Common myeloid progenitor, CD34-positive (primary cell): ENCODE data around the gene CLDN22.

Experiments
- CTCF ChIA-PET: fragments of 350-600 bp; sonication (Branson Sonifier 250); formaldehyde crosslinking; loops from one replicate; lab custom pipeline; 2021; ENCODE audit warnings: antibody characterized with exemption; lab: Charles Lee
- POLR2A ChIA-PET: fragments of 350-600 bp; sonication (Branson Sonifier 250); formaldehyde crosslinking; loops from one replicate; lab custom pipeline; 2021; ENCODE audit warnings: antibody characterized with exemption; lab: Charles Lee
- DNase-seq, 3 donors: peaks; one replicate each; pipeline versions ENCODE4 v3.0.0 to v3.0.0-alpha.2; 2013
- H3K27ac ChIP-seq, 2 experiments: 1 replicate in 1 of 2; 2 replicates in 1 of 2; pipeline ENCODE4 v1.7.0; 2013; ENCODE audit warnings: inconsistent platforms in 2 of 2, low read length in 2 of 2, mild to moderate bottlenecking in 2 of 2, low read depth in 1 of 2, moderate library complexity in 1 of 2; ENCODE audit not compliant: severe bottlenecking in 2 of 2, insufficient read depth in 1 of 2, poor library complexity in 1 of 2
- H3K27me3 ChIP-seq, 5 experiments: replicated peaks in 2 of 5; 1 replicate in 3 of 5; 2 replicates in 2 of 5; pipeline versions ENCODE4 v1.6.1 to v1.7.0; 2013; ENCODE audit warnings: low read length in 4 of 5, mild to moderate bottlenecking in 2 of 5, moderate library complexity in 2 of 5, inconsistent platforms in 1 of 5; ENCODE audit not compliant: insufficient read depth in 5 of 5, control insufficient read depth in 4 of 5
- H3K36me3 ChIP-seq, 4 experiments: 1 replicate in 2 of 4; 2 replicates in 2 of 4; pipeline versions ENCODE4 v1.6.1 to v1.7.0; 2013; ENCODE audit warnings: low read length in 3 of 4, control low read depth in 1 of 4, mild to moderate bottlenecking in 1 of 4; ENCODE audit not compliant: control insufficient read depth in 4 of 4, insufficient read depth in 4 of 4
- H3K4me1 ChIP-seq, 4 experiments: 1 replicate in 3 of 4; 2 replicates in 1 of 4; pipeline versions ENCODE4 v1.6.1 to v1.7.1; 2013; ENCODE audit warnings: low read length in 3 of 4, mild to moderate bottlenecking in 3 of 4, control low read depth in 1 of 4, inconsistent platforms in 1 of 4, moderate library complexity in 1 of 4; ENCODE audit not compliant: control insufficient read depth in 4 of 4, insufficient read depth in 4 of 4; ENCODE audit errors: control extremely low read depth in 1 of 4
- H3K4me3 ChIP-seq, 7 experiments: 1 replicate in 4 of 7; 2 replicates in 3 of 7; pipeline versions ENCODE4 v1.5.1 to v1.7.0; 2013; ENCODE audit warnings: mild to moderate bottlenecking in 7 of 7, low read length in 6 of 7, moderate library complexity in 6 of 7, inconsistent platforms in 2 of 7, low read depth in 2 of 7, control low read depth in 1 of 7; ENCODE audit not compliant: insufficient read depth in 4 of 7, control insufficient read depth in 1 of 7; ENCODE audit errors: extremely low read depth in 1 of 7
- H3K9me3 ChIP-seq, 5 experiments: 1 replicate in 4 of 5; 2 replicates in 1 of 5; pipeline versions ENCODE4 v1.6.1 to v1.7.1; 2013; ENCODE audit warnings: low read length in 4 of 5, mild to moderate bottlenecking in 2 of 5, inconsistent platforms in 1 of 5, low read depth in 1 of 5, moderate library complexity in 1 of 5; ENCODE audit not compliant: control insufficient read depth in 4 of 5, insufficient read depth in 2 of 5; ENCODE audit errors: control extremely low read depth in 1 of 5
- WGBS: methylation state at CpG from one replicate; pipeline ENCODE4 v1.1.5; 2013; ENCODE audit not compliant: insufficient coverage; 5-methylcytosine and 5-hydroxymethylcytosine counted together

Gene CLDN22

GRCh38 chr4:183353557-183353956 lies 33.5 kb upstream of the CLDN22 start:
- Histone ChIP-seq H3K27me3 (no peaks in the 10 kb centered on the region), H3K36me3 (no peaks in the 10 kb centered on the region), H3K9me3 (no peaks in the 10 kb centered on the region), H3K27ac (no peak overlapping the region), H3K4me3 (no peak overlapping the region), H3K4me1 (peaks cover 0 to 4% (median 2%) of the 10 kb centered on the region in 4 experiments)
- no peak for DNase-seq
- ChIA-PET POLR2A (no interaction called here), CTCF (interaction anchor here (1.0 kb wide), 1 partner anchor 31 kb away, joined by 5 read pairs; no protein-coding TSS in a partner anchor)
- 90% methylated on average over 2 of the region's 8 CpGs for WGBS

GRCh38 chr4:183352546-183352945 lies 32.5 kb upstream of the CLDN22 start:
- Histone ChIP-seq H3K27ac (no peak overlapping the region), H3K4me3 (no peak overlapping the region), H3K27me3 (no peaks in the 10 kb centered on the region), H3K36me3 (no peaks in the 10 kb centered on the region), H3K4me1 (peaks cover 0 to 11% (median 5%) of the 10 kb centered on the region in 4 experiments), H3K9me3 (no peaks in the 10 kb centered on the region)
- no peak for DNase-seq
- ChIA-PET CTCF (interaction anchor here (0.7 kb wide), 1 partner anchor 14 kb away, joined by 3 read pairs; no protein-coding TSS in a partner anchor), POLR2A (no interaction called here)
- WGBS = 96% methylated on average over 3 of the region's 5 CpGs

- Histone ChIP-seq H3K4me1 (peaks cover 0 to 11% (median 5%) of the 10 kb centered on the region in 4 experiments), H3K27ac (no peak overlapping the region), H3K9me3 (no peaks in the 10 kb centered on the region), H3K4me3 (no peak overlapping the region), H3K27me3 (no peaks in the 10 kb centered on the region), H3K36me3 (no peaks in the 10 kb centered on the region)
- 95% methylated on average over 10 of the region's 17 CpGs for whole genome bisulfite sequencing
- POLR2A ChIA-PET = no interaction called here
- CTCF ChIA-PET = interaction anchor here (0.6 kb wide), 1 partner anchor 294 kb away, joined by 6 read pairs; no protein-coding TSS in a partner anchor
- no peak for DNase-seq
These were observed 30.4 kb upstream of the CLDN22 start for GRCh38 chr4:183350317-183351071.

- peak in 2 of 3 donors; percentile 3 to 14 for DNase-seq
- H3K27ac ChIP-seq = no peak overlapping the region
- WGBS = 94% methylated on average over 9 of the region's 9 CpGs
- no peaks in the 10 kb centered on the region for H3K27me3 ChIP-seq
- no peak overlapping the region for H3K4me3 ChIP-seq
- ChIA-PET POLR2A (no interaction called here), CTCF (no interaction called here)
- no peaks in the 10 kb centered on the region for H3K36me3 ChIP-seq
- H3K4me1 ChIP-seq = peaks cover 0 to 11% (median 5%) of the 10 kb centered on the region in 4 experiments
- no peaks in the 10 kb centered on the region for H3K9me3 ChIP-seq
These were observed 29.6 kb upstream of the CLDN22 start for GRCh38 chr4:183349673-183350072.

- ChIA-PET CTCF (no interaction called here), POLR2A (no interaction called here)
- Histone ChIP-seq H3K27me3 (no peaks in the 10 kb centered on the region), H3K9me3 (no peaks in the 10 kb centered on the region), H3K36me3 (no peaks in the 10 kb centered on the region), H3K4me1 (peaks cover 0 to 11% (median 5%) of the 10 kb centered on the region in 4 experiments), H3K27ac (no peak overlapping the region), H3K4me3 (peak overlapping the region in 3 of 7 experiments; percentile 34 to 71 (median 45))
- WGBS = 77% methylated on average over 7 of the region's 17 CpGs
- DNase-seq = peak; percentile 16 to 56 (median 56)
These were observed 28.9 kb upstream of the CLDN22 start for GRCh38 chr4:183348706-183349659.

GRCh38 chr4:183348136-183348535 lies 28.1 kb upstream of the CLDN22 start:
- whole genome bisulfite sequencing = 67% methylated on average over 12 of the region's 12 CpGs
- ChIA-PET POLR2A (no interaction called here), CTCF (no interaction called here)
- Histone ChIP-seq H3K4me3 (no peak overlapping the region), H3K9me3 (no peaks in the 10 kb centered on the region), H3K27ac (no peak overlapping the region), H3K4me1 (peaks cover 0 to 11% (median 6%) of the 10 kb centered on the region in 4 experiments), H3K27me3 (no peaks in the 10 kb centered on the region), H3K36me3 (no peaks in the 10 kb centered on the region)
- DNase-seq = peak in 1 of 3 donors; percentile 3
